Uterus (tissue), 4 donors: Measurements from ENCODE around the gene ME3. TPM values are rescaled to one million over a fixed set of nuclear protein-coding genes. Genes with fewer than 3 reads are reported as not detected.
"Not testable (repeated sequence)": the region's sequence is repeated elsewhere in the genome, so short reads cannot be mapped to it uniquely, and the experiment has no call there.

Source experiments
- DNase-seq, 2 donors: peaks; one replicate each; pipeline ENCODE4 v3.0.0-alpha.2; 2019 to 2020
- H3K27ac ChIP-seq, 2 donors: fragments of 200-600 bp; sonication (generic); 1 replicate in 1 of 2; 2 replicates in 1 of 2; pipeline ENCODE4 v1.5.1; 2016 to 2018
- H3K27me3 ChIP-seq, 2 donors: fragments of 200-600 bp; sonication (generic); one replicate each; pipeline ENCODE4 v1.5.1; 2018 to 2019; ENCODE audit warnings: control low read depth in 1 of 2
- H3K36me3 ChIP-seq, 2 donors: fragments of 200-600 bp; sonication (generic); one replicate each; pipeline ENCODE4 v1.5.1; 2019; ENCODE audit warnings: control low read depth in 1 of 2
- H3K4me1 ChIP-seq, 2 donors: fragments of 200-600 bp; sonication (generic); one replicate each; pipeline ENCODE4 v1.5.1; 2018 to 2019; ENCODE audit warnings: control low read depth in 1 of 2
- H3K4me3 ChIP-seq, 2 donors: fragments of 200-600 bp; sonication (generic); 1 replicate in 1 of 2; 2 replicates in 1 of 2; pipeline ENCODE4 v1.5.1; 2018 to 2019; ENCODE audit warnings: mild to moderate bottlenecking in 1 of 2
- H3K9me3 ChIP-seq, 2 donors: fragments of 200-600 bp; sonication (generic); one replicate each; pipeline ENCODE4 v1.5.1; 2019; ENCODE audit warnings: control low read depth in 1 of 2
- POLR2A ChIP-seq, 2 donors: fragments of 450-650 bp; IDR thresholded peaks; one replicate each; pipeline ENCODE4 v1.6.1; 2016; ENCODE audit warnings: antibody characterized with exemption in 2 of 2, mild to moderate bottlenecking in 1 of 2, moderate library complexity in 1 of 2
- intact Hi-C: fragments of 100-400 bp; cut with DNase I; formaldehyde crosslinking; loops from one replicate; pipeline ENCODE4 v1.15.1; 2023; ENCODE audit warnings: low total_unique reads
- total RNA-seq, 4 donors: library from RNA; depleted of rRNA in 3 of 4; stranded (reverse); fragments of >200 nt in 3 of 4; gene quantifications; one replicate each; pipeline versions ENCODE4 v1.1.0 to v1.2.4, GENCODE V29; 2014 to 2023
- TF ChIP-seq, protein P1 (sequence below), 4 experiments: fragments of 200-600 bp in 2 of 4; fragments of 450-650 bp in 2 of 4; sonication (generic) in 2 of 4; IDR thresholded peaks; one replicate each; pipeline ENCODE4 v1.5.1; 2016 to 2019; ENCODE audit warnings: antibody characterized with exemption in 4 of 4, mild to moderate bottlenecking in 2 of 4, moderate library complexity in 1 of 4
- donor health status: DM: yes; HTN: yes; CAD: no.

The ME3 gene
- total RNA-seq, 4 donors from 2014 or later: 44.3 to 169 (median 54.2) TPM

DNA sequence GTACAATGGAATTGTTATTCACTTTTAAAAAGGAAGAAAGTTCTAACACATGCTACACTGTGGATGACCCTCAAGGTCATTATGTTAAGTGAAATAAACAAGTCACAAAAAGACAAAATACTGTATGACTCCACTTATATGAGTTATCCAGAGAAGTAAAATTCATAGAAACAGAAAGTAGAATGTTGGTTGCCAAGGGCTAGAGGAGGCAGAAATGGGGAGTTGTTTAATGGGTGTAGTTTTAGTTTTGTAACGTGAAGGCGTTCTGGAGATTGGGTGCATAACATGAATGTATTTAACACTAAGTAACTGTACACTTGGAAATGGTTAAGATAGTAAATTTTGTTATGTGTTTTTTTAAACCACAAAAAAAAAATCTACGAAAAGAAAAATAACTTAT lies 253.9 kb downstream of the ME3 start:
- Histone ChIP-seq H3K27me3 (no peaks in the 10 kb centered on the region), H3K9me3 (no peaks in the 10 kb centered on the region), H3K36me3 (no peaks in the 10 kb centered on the region), H3K4me3 (no peak overlapping the region), H3K27ac (no peak overlapping the region), H3K4me1 (no peaks in the 10 kb centered on the region)
- no peak for DNase-seq
- intact Hi-C loops: no loop called here
- TF ChIP-seq, protein P1, sequence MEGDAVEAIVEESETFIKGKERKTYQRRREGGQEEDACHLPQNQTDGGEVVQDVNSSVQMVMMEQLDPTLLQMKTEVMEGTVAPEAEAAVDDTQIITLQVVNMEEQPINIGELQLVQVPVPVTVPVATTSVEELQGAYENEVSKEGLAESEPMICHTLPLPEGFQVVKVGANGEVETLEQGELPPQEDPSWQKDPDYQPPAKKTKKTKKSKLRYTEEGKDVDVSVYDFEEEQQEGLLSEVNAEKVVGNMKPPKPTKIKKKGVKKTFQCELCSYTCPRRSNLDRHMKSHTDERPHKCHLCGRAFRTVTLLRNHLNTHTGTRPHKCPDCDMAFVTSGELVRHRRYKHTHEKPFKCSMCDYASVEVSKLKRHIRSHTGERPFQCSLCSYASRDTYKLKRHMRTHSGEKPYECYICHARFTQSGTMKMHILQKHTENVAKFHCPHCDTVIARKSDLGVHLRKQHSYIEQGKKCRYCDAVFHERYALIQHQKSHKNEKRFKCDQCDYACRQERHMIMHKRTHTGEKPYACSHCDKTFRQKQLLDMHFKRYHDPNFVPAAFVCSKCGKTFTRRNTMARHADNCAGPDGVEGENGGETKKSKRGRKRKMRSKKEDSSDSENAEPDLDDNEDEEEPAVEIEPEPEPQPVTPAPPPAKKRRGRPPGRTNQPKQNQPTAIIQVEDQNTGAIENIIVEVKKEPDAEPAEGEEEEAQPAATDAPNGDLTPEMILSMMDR (IDR thresholded peaks at IDR 0.05): no peak
- no peak for TF ChIP-seq POLR2A (IDR thresholded peaks at IDR 0.05)

DNA sequence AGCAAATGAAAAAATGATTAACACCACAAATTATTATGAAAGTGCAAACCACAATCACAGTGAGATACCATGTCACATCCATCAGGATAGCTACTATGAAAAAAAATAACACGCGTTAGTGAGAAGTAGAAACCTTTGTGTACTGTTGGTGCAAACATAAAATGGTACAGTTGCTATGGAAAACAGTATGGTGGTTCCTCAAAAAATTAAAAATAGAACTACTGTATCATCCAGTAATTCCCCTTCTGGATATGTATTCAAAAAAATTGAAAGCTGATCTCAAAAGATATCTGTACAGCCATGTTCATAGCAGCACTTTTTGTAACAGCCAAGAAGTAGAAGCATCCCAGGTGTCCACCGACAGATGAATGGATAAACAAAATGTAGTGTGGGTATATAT lies 254.3 kb downstream of the ME3 start:
- Histone ChIP-seq H3K4me1 (no peaks in the 10 kb centered on the region), H3K27ac (no peak overlapping the region), H3K36me3 (no peaks in the 10 kb centered on the region), H3K4me3 (no peak overlapping the region), H3K27me3 (no peaks in the 10 kb centered on the region), H3K9me3 (no peaks in the 10 kb centered on the region)
- DNase-seq: no peak
- intact Hi-C loops: no loop called here
- TF ChIP-seq, protein P1 (IDR thresholded peaks at IDR 0.05): no peak

DNA sequence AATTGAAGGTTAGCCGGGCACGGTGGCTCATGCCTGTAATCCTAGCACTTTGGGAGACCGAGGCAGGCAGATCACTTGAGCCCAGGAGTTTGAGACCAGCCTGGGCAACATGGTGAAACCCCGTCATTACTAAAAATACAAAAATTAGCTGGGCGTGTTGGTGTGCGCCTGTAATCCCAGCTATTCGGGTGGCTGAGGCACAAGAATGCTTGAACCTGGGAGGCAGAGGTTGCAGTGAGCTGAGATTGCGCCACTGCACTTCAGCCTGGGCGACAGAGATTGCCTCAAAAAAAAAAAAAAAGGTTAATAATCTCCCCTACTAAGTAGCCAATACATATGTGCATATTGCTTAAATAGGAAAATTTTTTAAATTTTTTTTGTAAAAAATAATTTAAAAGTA lies 255.5 kb downstream of the ME3 start:
- H3K9me3 ChIP-seq, H3K27me3 ChIP-seq, intact Hi-C loops, H3K27ac ChIP-seq, H3K36me3 ChIP-seq, H3K4me1 ChIP-seq, DNase-seq, H3K4me3 ChIP-seq: not testable (repeated sequence)

DNA sequence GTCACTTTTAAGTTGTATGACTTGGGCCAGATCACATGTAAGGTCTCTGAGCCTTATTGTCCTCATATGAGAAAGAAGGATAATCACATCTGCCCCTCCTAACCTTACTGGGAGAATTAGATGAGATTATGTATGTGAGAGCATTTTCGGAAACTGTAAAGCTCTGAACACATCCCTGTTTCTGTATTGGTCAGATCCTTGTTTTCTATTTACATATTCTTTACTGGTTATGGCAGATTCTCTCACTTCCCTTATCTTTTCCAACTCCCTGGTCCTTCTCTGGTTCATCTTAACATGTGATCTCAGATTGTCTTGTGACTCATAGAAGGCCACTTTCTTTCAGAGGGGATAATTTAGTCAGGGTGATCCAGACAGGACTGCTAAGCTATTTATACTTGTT lies 255.9 kb downstream of the ME3 start:
- no peak overlapping the region for H3K27ac ChIP-seq
- intact Hi-C loops: no loop called here
- no peaks in the 10 kb centered on the region for H3K36me3 ChIP-seq
- DNase-seq: no peak
- no peaks in the 10 kb centered on the region for H3K9me3 ChIP-seq
- H3K27me3 ChIP-seq: no peaks in the 10 kb centered on the region
- H3K4me1 ChIP-seq: no peaks in the 10 kb centered on the region
- H3K4me3 ChIP-seq: no peak overlapping the region
- TF ChIP-seq, protein P1 (IDR thresholded peaks at IDR 0.05): no peak
- no peak for TF ChIP-seq POLR2A (IDR thresholded peaks at IDR 0.05)

DNA sequence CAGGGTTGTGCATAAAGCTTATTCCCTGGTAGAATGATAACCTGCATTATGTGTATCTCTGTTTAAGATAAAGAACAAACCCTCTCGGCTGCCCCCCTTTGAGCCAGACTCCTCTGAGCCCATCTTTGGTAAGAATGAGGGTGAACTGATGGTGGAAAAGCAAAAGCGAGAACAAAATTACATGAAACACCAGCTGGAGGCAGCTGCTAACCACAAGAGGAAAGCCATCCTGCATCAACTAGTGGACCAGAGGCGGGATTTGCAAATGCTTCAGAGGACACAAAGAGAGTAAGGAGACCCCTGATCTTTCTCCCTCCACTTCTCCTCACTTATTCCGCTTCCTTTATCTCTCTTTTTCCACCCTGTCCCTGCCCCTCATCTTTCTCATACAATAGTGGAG lies 257.4 kb downstream of the ME3 start:
- no peaks in the 10 kb centered on the region for H3K4me1 ChIP-seq
- TF ChIP-seq POLR2A (IDR thresholded peaks at IDR 0.05): no peak
- TF ChIP-seq, protein P1 (IDR thresholded peaks at IDR 0.05): no peak
- DNase-seq: no peak
- H3K9me3 ChIP-seq: no peaks in the 10 kb centered on the region
- H3K4me3 ChIP-seq: no peak overlapping the region
- H3K36me3 ChIP-seq: no peaks in the 10 kb centered on the region
- H3K27ac ChIP-seq: no peak overlapping the region
- H3K27me3 ChIP-seq: no peaks in the 10 kb centered on the region
- intact Hi-C loops: no loop called here

DNA sequence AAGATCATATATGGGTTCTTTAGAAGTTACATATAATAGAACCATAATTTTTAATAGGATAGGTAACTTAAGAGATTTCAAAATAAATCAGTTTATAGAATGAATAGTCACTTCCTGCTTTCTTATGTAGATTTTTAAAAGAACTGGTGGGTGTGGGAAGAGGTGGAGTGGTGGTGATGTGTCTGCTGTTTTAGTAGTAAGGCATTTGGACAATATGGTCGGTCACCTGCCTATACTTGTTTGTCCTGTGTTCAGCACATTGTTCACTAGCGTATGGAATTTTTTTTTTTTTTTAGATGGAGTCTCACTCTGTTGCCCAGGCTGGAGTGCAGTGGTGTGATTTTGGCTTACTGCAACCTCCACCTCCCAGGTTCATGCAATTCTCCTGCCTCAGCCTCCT lies 258.4 kb downstream of the ME3 start:
- TF ChIP-seq, protein P1 (IDR thresholded peaks at IDR 0.05): no peak
- TF ChIP-seq POLR2A (IDR thresholded peaks at IDR 0.05): no peak
- intact Hi-C loops: no loop called here
- H3K27me3 ChIP-seq: no peaks in the 10 kb centered on the region
- DNase-seq: no peak
- no peaks in the 10 kb centered on the region for H3K4me1 ChIP-seq
- no peak overlapping the region for H3K4me3 ChIP-seq
- H3K36me3 ChIP-seq: no peaks in the 10 kb centered on the region
- H3K27ac ChIP-seq: no peak overlapping the region
- no peaks in the 10 kb centered on the region for H3K9me3 ChIP-seq
